ENCODE results near the gene NISCH.

Gene NISCH

GRCh38 chr3:52487788-52488691 lies 32.6 kb downstream of the NISCH start:
- Histone ChIP-seq H3K27me3 (no peaks in the 10 kb centered on the region), H3K4me1 (peaks cover 68% of the 10 kb centered on the region), H3K36me3 (peaks cover 86% of the 10 kb centered on the region), H3K9me3 (no peaks in the 10 kb centered on the region), H3K27ac (no peak overlapping the region), H3K4me3 (no peak overlapping the region), H3K4me2 (no peak overlapping the region), H3K9ac (no peak overlapping the region), H4K20me1 (peaks cover 38% of the 10 kb centered on the region)
- no peak for TF ChIP-seq Cebpa-rat (IDR thresholded peaks at IDR 0.05)

DNA sequence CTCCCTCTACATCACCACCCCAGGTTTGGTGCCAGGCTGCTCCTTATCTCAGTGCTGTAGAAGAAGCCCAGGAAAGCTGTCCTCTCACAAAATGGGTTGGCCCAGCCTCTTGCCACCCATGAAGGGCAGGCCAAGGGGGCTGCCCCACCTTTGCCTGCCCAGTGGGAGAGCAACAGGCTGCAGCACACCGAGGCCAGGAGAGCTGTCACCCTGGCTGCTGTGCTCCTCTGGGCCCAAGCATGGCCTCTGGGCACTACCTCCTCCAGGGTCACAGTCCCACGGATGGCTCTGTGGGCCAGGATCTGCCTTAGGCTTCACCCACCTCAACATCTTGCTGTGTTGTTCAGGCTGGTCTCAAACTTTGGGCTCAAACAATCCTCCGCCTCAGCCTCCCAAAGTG lies 33.3 kb downstream of the NISCH start:
- H3K27me3 ChIP-seq: no peaks in the 10 kb centered on the region
- H4K20me1 ChIP-seq: peaks cover 42% of the 10 kb centered on the region
- peaks cover 86% of the 10 kb centered on the region for H3K36me3 ChIP-seq
- no peak for TF ChIP-seq Cebpa-rat (IDR thresholded peaks at IDR 0.05)
- no peaks in the 10 kb centered on the region for H3K9me3 ChIP-seq
- peaks cover 61% of the 10 kb centered on the region for H3K4me1 ChIP-seq
- H3K9ac ChIP-seq: no peak overlapping the region
- H3K4me3 ChIP-seq: no peak overlapping the region
- peak overlapping the region; percentile 27; the same call in 1 of the 2 replicates for H3K27ac ChIP-seq
- H3K4me2 ChIP-seq: no peak overlapping the region

GRCh38 chr3:52489453-52489852 lies 34.0 kb downstream of the NISCH start:
- Histone ChIP-seq H3K36me3 (peaks cover 91% of the 10 kb centered on the region), H3K4me3 (no peak overlapping the region), H3K4me2 (peak overlapping the region; percentile 71), H3K9me3 (no peaks in the 10 kb centered on the region), H4K20me1 (peaks cover 49% of the 10 kb centered on the region), H3K9ac (peak overlapping the region; percentile 61), H3K27me3 (no peaks in the 10 kb centered on the region), H3K4me1 (peaks cover 58% of the 10 kb centered on the region), H3K27ac (peak overlapping the region; percentile 71)
- TF ChIP-seq Cebpa-rat (IDR thresholded peaks at IDR 0.05): no peak

DNA sequence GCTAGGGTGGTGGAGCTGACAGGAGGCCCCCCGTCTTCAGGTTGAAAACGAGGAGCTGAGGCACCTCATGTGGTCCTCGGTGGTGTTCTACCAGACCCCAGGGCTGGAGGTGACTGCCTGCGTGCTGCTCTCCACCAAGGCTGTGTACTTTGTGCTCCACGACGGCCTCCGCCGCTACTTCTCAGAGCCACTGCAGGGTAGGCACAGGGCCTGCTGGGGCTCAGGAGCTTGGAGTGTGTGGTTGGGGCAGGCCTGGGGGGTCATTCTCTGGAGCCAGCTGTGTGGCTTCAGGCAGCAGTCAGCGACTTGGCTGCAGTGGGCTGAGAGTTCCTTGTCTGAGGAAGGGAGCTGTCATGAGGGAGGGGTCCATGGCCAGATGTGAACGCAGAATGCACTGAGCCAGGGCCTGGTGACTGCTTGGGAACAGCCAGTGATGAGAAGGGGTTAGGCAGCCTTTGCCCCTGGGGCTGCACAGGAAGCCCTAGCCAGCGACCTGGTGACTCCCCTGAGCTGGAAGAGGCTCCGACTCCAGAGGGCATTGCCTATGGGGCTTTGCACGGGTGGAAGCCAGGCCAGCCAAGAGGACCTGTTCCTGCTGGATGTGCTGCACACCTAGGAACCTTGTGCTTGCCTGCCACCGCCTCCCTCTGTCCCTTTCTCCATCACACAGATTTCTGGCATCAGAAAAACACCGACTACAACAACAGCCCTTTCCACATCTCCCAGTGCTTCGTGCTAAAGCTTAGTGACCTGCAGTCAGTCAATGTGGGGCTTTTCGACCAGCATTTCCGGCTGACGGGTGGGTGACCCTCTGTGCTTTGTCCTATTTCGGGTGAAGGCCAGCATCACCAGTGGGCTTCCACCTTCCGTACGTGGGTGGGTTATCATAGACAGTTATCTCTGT lies 34.9 kb downstream of the NISCH start:
- TF ChIP-seq Cebpa-rat (IDR thresholded peaks at IDR 0.05): no peak
- no peak overlapping the region for H3K4me3 ChIP-seq
- H3K9me3 ChIP-seq: no peaks in the 10 kb centered on the region
- peaks cover 87% of the 10 kb centered on the region for H3K36me3 ChIP-seq
- H3K4me1 ChIP-seq: peaks cover 58% of the 10 kb centered on the region
- H3K4me2 ChIP-seq: peak overlapping the region; percentile 71
- peaks cover 51% of the 10 kb centered on the region for H4K20me1 ChIP-seq
- no peaks in the 10 kb centered on the region for H3K27me3 ChIP-seq
- H3K9ac ChIP-seq: peak overlapping the region; percentile 61; the same call in 1 of the 2 replicates
- H3K27ac ChIP-seq: peak overlapping the region; percentile 71

DNA sequence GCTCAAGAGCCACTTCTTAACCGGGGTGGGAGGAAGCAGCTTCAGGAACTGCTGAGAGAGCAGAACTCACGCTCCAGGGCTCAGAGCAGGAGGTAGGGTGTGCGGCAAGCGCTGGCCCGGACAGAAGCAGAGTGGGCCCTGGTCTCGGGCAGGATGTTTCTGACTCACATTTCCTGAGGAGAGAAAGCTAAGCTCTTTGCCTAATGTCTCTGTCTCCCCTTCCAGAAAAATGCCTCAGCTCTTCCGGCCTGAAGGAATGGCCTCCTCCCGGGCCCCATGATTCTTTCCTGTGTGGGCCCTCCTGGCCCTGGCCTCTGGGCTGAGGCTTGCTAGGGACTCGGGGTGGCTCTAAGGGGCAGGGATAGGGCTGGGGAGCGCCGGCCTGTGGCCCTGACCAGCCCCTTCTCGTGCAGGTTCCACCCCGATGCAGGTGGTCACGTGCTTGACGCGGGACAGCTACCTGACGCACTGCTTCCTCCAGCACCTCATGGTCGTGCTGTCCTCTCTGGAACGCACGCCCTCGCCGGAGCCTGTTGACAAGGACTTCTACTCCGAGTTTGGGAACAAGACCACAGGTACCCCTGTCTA lies 35.6 kb downstream of the NISCH start:
- peaks cover 81% of the 10 kb centered on the region for H3K36me3 ChIP-seq

GRCh38 chr3:52492059-52492458 lies 36.7 kb downstream of the NISCH start:
- no peak for TF ChIP-seq Cebpa-rat (IDR thresholded peaks at IDR 0.05)
- Histone ChIP-seq H4K20me1 (peaks cover 51% of the 10 kb centered on the region), H3K9me3 (no peaks in the 10 kb centered on the region), H3K27ac (no peak overlapping the region), H3K4me1 (peaks cover 53% of the 10 kb centered on the region), H3K27me3 (no peaks in the 10 kb centered on the region), H3K4me2 (no peak overlapping the region), H3K4me3 (no peak overlapping the region), H3K9ac (no peak overlapping the region), H3K36me3 (peaks cover 70% of the 10 kb centered on the region)

More for the DNA sequence above, 35.6 kb downstream of the NISCH start:
- Histone ChIP-seq H3K9ac (peak overlapping the region; percentile 61; the same call in 1 of the 2 replicates), H4K20me1 (peaks cover 51% of the 10 kb centered on the region), H3K27ac (peak overlapping the region; percentile 71), H3K4me1 (peaks cover 58% of the 10 kb centered on the region), H3K4me2 (peak overlapping the region; percentile 71), H3K27me3 (no peaks in the 10 kb centered on the region), H3K4me3 (no peak overlapping the region), H3K9me3 (no peaks in the 10 kb centered on the region)
- no peak for TF ChIP-seq Cebpa-rat (IDR thresholded peaks at IDR 0.05)

- H3K36me3 ChIP-seq: peaks cover 57% of the 10 kb centered on the region
- H3K9ac ChIP-seq: no peak overlapping the region
Observed at GRCh38 chr3:52493232-52494017, 38.0 kb downstream of the NISCH start.

DNA sequence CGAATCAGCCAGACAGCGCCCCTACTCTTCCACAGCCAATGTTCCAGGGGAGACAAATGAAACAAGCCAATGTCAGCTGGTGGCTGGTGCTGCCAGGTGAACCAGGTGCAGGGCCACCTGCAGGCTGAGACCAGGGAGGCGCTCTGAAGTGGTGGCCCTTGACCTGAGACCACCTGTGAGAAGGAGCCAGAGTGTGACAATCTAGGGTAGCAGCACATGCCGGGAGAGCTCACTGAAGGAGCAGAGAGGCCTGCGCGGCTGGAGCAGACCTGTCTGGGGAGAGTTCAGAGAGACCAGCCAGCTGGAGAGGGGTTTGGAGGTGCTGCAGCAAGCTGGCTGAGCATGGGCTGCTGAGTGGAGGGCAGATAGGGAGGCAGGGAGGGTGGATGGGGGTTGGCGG lies 39.0 kb downstream of the NISCH start:
- H3K4me1 ChIP-seq: peaks cover 67% of the 10 kb centered on the region
- peaks cover 47% of the 10 kb centered on the region for H3K36me3 ChIP-seq
- peaks cover 49% of the 10 kb centered on the region for H4K20me1 ChIP-seq
- no peaks in the 10 kb centered on the region for H3K27me3 ChIP-seq
- H3K4me3 ChIP-seq: no peak overlapping the region
- 0 out of 2 replicates have a peak overlapping the region, but pooled peaks have one; percentile 64 for H3K9ac ChIP-seq
- H3K4me2 ChIP-seq: peak overlapping the region; percentile 74
- TF ChIP-seq Cebpa-rat (IDR thresholded peaks at IDR 0.05): no peak
- H3K9me3 ChIP-seq: no peaks in the 10 kb centered on the region
- H3K27ac ChIP-seq: 0 out of 2 replicates have a peak overlapping the region, but pooled peaks have one; percentile 60

More at GRCh38 chr3:52493232-52494017, 38.0 kb downstream of the NISCH start:
- Histone ChIP-seq H3K27me3 (no peaks in the 10 kb centered on the region), H4K20me1 (peaks cover 51% of the 10 kb centered on the region), H3K4me2 (no peak overlapping the region), H3K4me1 (peaks cover 65% of the 10 kb centered on the region), H3K9me3 (no peaks in the 10 kb centered on the region), H3K27ac (no peak overlapping the region), H3K4me3 (no peak overlapping the region)
- TF ChIP-seq Cebpa-rat (IDR thresholded peaks at IDR 0.05): no peak

Data from BLaER1 (cell line).